CD14-positive monocyte (primary cell): ENCODE results near the gene NMT1. TPM values are rescaled to one million over a fixed set of nuclear protein-coding genes. Genes with fewer than 3 reads are reported as not detected.

Source experiments
- DNase-seq, 3 donors: peaks; one replicate each; pipeline ENCODE4 v3.0.0-alpha.2; 2011 to 2022
- H2AFZ ChIP-seq: 2 replicates; pipeline ENCODE4 v1.6.0; 2012; ENCODE audit warnings: mild to moderate bottlenecking, low read depth, low read length, inconsistent platforms; ENCODE audit not compliant: insufficient read depth, poor library complexity, severe bottlenecking
- H3K27ac ChIP-seq, 2 donors: 1 replicate in 1 of 2; 2 replicates in 1 of 2; pipeline ENCODE4 v1.5.1; 2012 to 2013; ENCODE audit warnings: low read length in 2 of 2, control low read depth in 1 of 2, inconsistent platforms in 1 of 2, low read depth in 1 of 2, mild to moderate bottlenecking in 1 of 2
- H3K27me3 ChIP-seq, 2 donors: one replicate each; pipeline versions ENCODE4 v1.6.0 to v1.6.1; 2011 to 2013; ENCODE audit warnings: low read length in 2 of 2; ENCODE audit not compliant: control insufficient read depth in 2 of 2, insufficient read depth in 2 of 2
- H3K36me3 ChIP-seq, 2 donors: replicated peaks in 1 of 2; 1 replicate in 1 of 2; 2 replicates in 1 of 2; pipeline versions ENCODE4 v1.5.1 to v1.6.1; 2012 to 2013; ENCODE audit warnings: low read length in 2 of 2, control low read depth in 1 of 2, inconsistent platforms in 1 of 2, mild to moderate bottlenecking in 1 of 2; ENCODE audit not compliant: insufficient read depth in 2 of 2, control insufficient read depth in 1 of 2
- H3K4me1 ChIP-seq, 2 donors: 1 replicate in 1 of 2; 2 replicates in 1 of 2; pipeline versions ENCODE4 v1.5.1 to v1.6.1; 2012 to 2013; ENCODE audit warnings: low read length in 2 of 2, control low read depth in 1 of 2, inconsistent platforms in 1 of 2, mild to moderate bottlenecking in 1 of 2, moderate library complexity in 1 of 2; ENCODE audit not compliant: insufficient read depth in 2 of 2, control insufficient read depth in 1 of 2
- H3K4me2 ChIP-seq: replicated peaks from 2 replicates; pipeline ENCODE3; 2012; ENCODE audit warnings: low read length, moderate library complexity, mild to moderate bottlenecking; ENCODE audit not compliant: poor library complexity, severe bottlenecking; ENCODE audit errors: extremely low read depth
- H3K4me3 ChIP-seq, 3 experiments: fragments of 200-600 bp in 1 of 3; sonication (generic) in 1 of 3; replicated peaks in 1 of 3; 1 replicate in 2 of 3; 2 replicates in 1 of 3; pipeline ENCODE4 v1.5.1; 2011 to 2013; ENCODE audit warnings: low read length in 3 of 3, mild to moderate bottlenecking in 3 of 3, control low read depth in 2 of 3, low read depth in 2 of 3, inconsistent platforms in 1 of 3, moderate library complexity in 1 of 3
- H3K79me2 ChIP-seq: 2 replicates; pipeline ENCODE4 v1.6.0; 2012; ENCODE audit warnings: mild to moderate bottlenecking, control low read depth, inconsistent platforms, low read length, moderate library complexity; ENCODE audit not compliant: insufficient read depth
- H3K9ac ChIP-seq: 2 replicates; pipeline ENCODE4 v1.6.0; 2017; ENCODE audit warnings: low read length, mild to moderate bottlenecking; ENCODE audit not compliant: insufficient read depth, poor library complexity, severe bottlenecking
- H3K9me3 ChIP-seq, 2 donors: replicated peaks in 1 of 2; 1 replicate in 1 of 2; 2 replicates in 1 of 2; pipeline versions ENCODE4 v1.5.1 to v1.6.1; 2012 to 2013; ENCODE audit warnings: low read length in 2 of 2, control low read depth in 1 of 2; ENCODE audit not compliant: control insufficient read depth in 1 of 2, insufficient read depth in 1 of 2
- H4K20me1 ChIP-seq: 2 replicates; pipeline ENCODE4 v1.6.0; 2012; ENCODE audit warnings: mild to moderate bottlenecking, low read length, control low read depth, moderate library complexity; ENCODE audit not compliant: insufficient read depth
- H3K27ac Mint-ChIP-seq, 7 donors: one replicate each; pipeline ENCODE4 v1.8.0; 2020; ENCODE audit warnings: mild to moderate bottlenecking in 7 of 7, mixed read lengths in 7 of 7, moderate library complexity in 6 of 7, inconsistent platforms in 2 of 7
- H3K27me3 Mint-ChIP-seq, 3 donors: one replicate each; pipeline ENCODE4 v1.8.0; 2021 to 2022; ENCODE audit warnings: low read depth in 3 of 3, mild to moderate bottlenecking in 3 of 3, mixed read lengths in 3 of 3, moderate library complexity in 3 of 3, inconsistent platforms in 1 of 3
- H3K36me3 Mint-ChIP-seq, 2 donors: one replicate each; pipeline ENCODE4 v1.8.0; 2020; ENCODE audit warnings: mixed read lengths in 2 of 2, inconsistent platforms in 1 of 2, mild to moderate bottlenecking in 1 of 2
- H3K4me1 Mint-ChIP-seq: one replicate; pipeline ENCODE4 v1.8.0; 2020; ENCODE audit warnings: mild to moderate bottlenecking, mixed read lengths
- H3K4me3 Mint-ChIP-seq, 2 donors: one replicate each; pipeline ENCODE4 v1.8.0; 2020; ENCODE audit warnings: mild to moderate bottlenecking in 2 of 2, mixed read lengths in 2 of 2, moderate library complexity in 1 of 2
- H3K9me3 Mint-ChIP-seq, 7 donors: one replicate each; pipeline ENCODE4 v1.8.0; 2020 to 2022; ENCODE audit warnings: mixed read lengths in 7 of 7, mild to moderate bottlenecking in 6 of 7, moderate library complexity in 6 of 7, inconsistent platforms in 2 of 7
- CTCF ChIP-seq: fragments of 200-600 bp; IDR thresholded peaks from one replicate; pipeline ENCODE4 v1.8.0; 2022; ENCODE audit warnings: antibody characterized with exemption, mild to moderate bottlenecking
- WGBS: methylation state at CpG from one replicate; pipeline ENCODE4 v1.1.5; 2013; ENCODE audit warnings: missing lambda C conversion rate; ENCODE audit not compliant: insufficient coverage; 5-methylcytosine and 5-hydroxymethylcytosine counted together
- intact Hi-C, 2 donors: fragments of 100-400 bp; cut with micrococcal nuclease; formaldehyde crosslinking; loops; one replicate each; pipeline versions ENCODE4 v1.15.0 to v1.15.1; 2023
- polyA plus RNA-seq, 3 donors: library from polyadenylated mRNA; depleted of rRNA in 1 of 3; unstranded in 2 of 3; stranded (reverse) in 1 of 3; fragments of 300-500 nt in 2 of 3; fragments of >200 nt in 1 of 3; fragmentation: Illumina TruSeq in 2 of 3; gene quantifications; 1 replicate in 2 of 3; 2 replicates in 1 of 3; pipeline ENCODE4 v1.2.3, GENCODE V29; 2012 to 2021

The NMT1 gene
- polyA plus RNA-seq, 3 donors: 27.2 to 50.2 (median 45.1) TPM

- no peak for TF ChIP-seq CTCF
- H3K4me1 Mint-ChIP-seq: no peaks in the 10 kb centered on the region
- Histone ChIP-seq H3K4me1 (no peaks in the 10 kb centered on the region), H3K9ac (no peak overlapping the region), H3K27me3 (no peaks in the 10 kb centered on the region), H3K9me3 (no peaks in the 10 kb centered on the region), H3K79me2 (no peaks in the 10 kb centered on the region), H4K20me1 (peaks cover 24% of the 10 kb centered on the region), H3K4me2 (no peak overlapping the region), H2AFZ (no peak overlapping the region), H3K27ac (no peak overlapping the region), H3K4me3 (no peak overlapping the region), H3K36me3 (peaks cover 21 to 25% of the 10 kb centered on the region in 2 donors)
- no peak overlapping the region for H3K4me3 Mint-ChIP-seq
- H3K36me3 Mint-ChIP-seq: peaks cover 18 to 23% of the 10 kb centered on the region in 2 donors
- 78% methylated on average over 6 of the region's 11 CpGs for WGBS
- no peak overlapping the region for H3K27ac Mint-ChIP-seq
- peaks cover 3 to 6% (median 5%) of the 10 kb centered on the region in 3 donors for H3K27me3 Mint-ChIP-seq
- no peak for DNase-seq
- H3K9me3 Mint-ChIP-seq: peaks cover 0 to 1% (median 0%) of the 10 kb centered on the region in 7 donors
- intact Hi-C loops: no loop called here
Observed at GRCh38 chr17:45111850-45112249, 50.7 kb downstream of the NMT1 start.

GRCh38 chr17:45112559-45113423 is 51.7 kb downstream of the NMT1 start:
- H3K9ac ChIP-seq: no peak overlapping the region
- peaks cover 9 to 14% of the 10 kb centered on the region in 2 donors for H3K36me3 Mint-ChIP-seq
- no peak overlapping the region for H3K4me3 Mint-ChIP-seq
- H4K20me1 ChIP-seq: peaks cover 16% of the 10 kb centered on the region
- no peak for DNase-seq
- intact Hi-C loops: no loop called here
- H3K4me1 ChIP-seq: no peaks in the 10 kb centered on the region
- no peak overlapping the region for H3K4me2 ChIP-seq
- H3K27me3 Mint-ChIP-seq: peaks cover 5 to 8% (median 6%) of the 10 kb centered on the region in 3 donors
- H3K27ac Mint-ChIP-seq: peak overlapping the region in 1 of 7 donors; percentile 56
- TF ChIP-seq CTCF: no peak
- no peaks in the 10 kb centered on the region for H3K27me3 ChIP-seq
- peaks cover 0 to 1% (median 0%) of the 10 kb centered on the region in 7 donors for H3K9me3 Mint-ChIP-seq
- no peaks in the 10 kb centered on the region for H3K4me1 Mint-ChIP-seq
- peaks cover 12 to 16% of the 10 kb centered on the region in 2 donors for H3K36me3 ChIP-seq
- no peak overlapping the region for H2AFZ ChIP-seq
- no peak overlapping the region for H3K4me3 ChIP-seq
- no peaks in the 10 kb centered on the region for H3K79me2 ChIP-seq
- H3K9me3 ChIP-seq: no peaks in the 10 kb centered on the region
- no peak overlapping the region for H3K27ac ChIP-seq
- WGBS: 97% methylated on average over 18 of the region's 23 CpGs
